BLaER1 (cell line): ENCODE results near the gene LRRC15.

Source experiments
- H3K27ac ChIP-seq: shearing (Covaris generic); formaldehyde crosslinking; 2 replicates; pipeline ENCODE4 v1.8.1; 2022
- H3K27me3 ChIP-seq: shearing (Covaris generic); formaldehyde crosslinking; 2 replicates; pipeline ENCODE4 v1.8.1; 2022
- H3K36me3 ChIP-seq: shearing (Covaris generic); formaldehyde crosslinking; 2 replicates; pipeline ENCODE4 v1.8.1; 2022
- H3K4me1 ChIP-seq: shearing (Covaris generic); formaldehyde crosslinking; 2 replicates; pipeline ENCODE4 v1.8.1; 2022
- H3K4me2 ChIP-seq: shearing (Covaris generic); formaldehyde crosslinking; 2 replicates; pipeline ENCODE4 v1.8.1; 2022
- H3K4me3 ChIP-seq: shearing (Covaris generic); formaldehyde crosslinking; 2 replicates; pipeline ENCODE4 v1.8.1; 2022
- H3K9ac ChIP-seq: shearing (Covaris generic); formaldehyde crosslinking; 2 replicates; pipeline ENCODE4 v1.8.1; 2022
- H3K9me3 ChIP-seq: shearing (Covaris generic); formaldehyde crosslinking; 2 replicates; pipeline ENCODE4 v1.8.1; 2022
- H4K20me1 ChIP-seq: shearing (Covaris generic); formaldehyde crosslinking; 2 replicates; pipeline ENCODE4 v1.8.1; 2022
- Cebpa-rat ChIP-seq: shearing (Covaris generic); IDR thresholded peaks from 2 replicates; pipeline ENCODE4 v1.8.1; 2022

Gene LRRC15

DNA sequence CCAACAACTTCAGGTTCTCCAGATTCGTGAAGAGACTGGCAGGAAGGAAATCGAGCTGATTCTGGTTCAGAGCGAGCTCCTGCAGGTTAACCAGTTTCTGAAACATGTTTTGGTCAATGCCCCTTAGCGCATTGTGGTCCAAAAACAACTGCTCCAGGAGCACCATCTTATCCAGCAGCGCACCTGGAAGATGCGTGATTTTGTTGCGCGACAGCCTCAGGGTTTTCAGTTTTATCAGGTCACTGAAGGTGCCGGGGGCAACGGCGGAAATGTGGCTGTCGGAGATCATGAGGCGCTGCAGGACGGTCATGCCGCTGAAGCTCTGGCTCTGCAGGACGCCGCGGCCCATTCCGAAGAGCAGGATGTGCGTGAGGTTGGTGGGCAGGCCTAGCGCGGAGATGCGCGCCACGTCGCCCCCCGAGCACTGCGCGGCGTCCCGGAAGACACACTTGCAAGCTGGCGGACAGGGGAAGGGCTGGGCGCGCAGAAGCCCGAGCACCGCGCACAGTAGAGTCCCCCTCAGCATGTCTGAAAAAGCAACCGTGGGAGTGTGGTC, 28.3 kb upstream of the LRRC15 start:
- Histone ChIP-seq H3K9me3 (no peaks in the 10 kb centered on the region), H4K20me1 (no peaks in the 10 kb centered on the region), H3K4me1 (peaks cover 79% of the 10 kb centered on the region), H3K4me2 (peak overlapping the region; percentile 99), H3K9ac (peak overlapping the region; percentile 78), H3K4me3 (peak overlapping the region; percentile 65), H3K27me3 (peaks cover 22% of the 10 kb centered on the region), H3K36me3 (no peaks in the 10 kb centered on the region), H3K27ac (peak overlapping the region; percentile 92)
- no peak for TF ChIP-seq Cebpa-rat

DNA sequence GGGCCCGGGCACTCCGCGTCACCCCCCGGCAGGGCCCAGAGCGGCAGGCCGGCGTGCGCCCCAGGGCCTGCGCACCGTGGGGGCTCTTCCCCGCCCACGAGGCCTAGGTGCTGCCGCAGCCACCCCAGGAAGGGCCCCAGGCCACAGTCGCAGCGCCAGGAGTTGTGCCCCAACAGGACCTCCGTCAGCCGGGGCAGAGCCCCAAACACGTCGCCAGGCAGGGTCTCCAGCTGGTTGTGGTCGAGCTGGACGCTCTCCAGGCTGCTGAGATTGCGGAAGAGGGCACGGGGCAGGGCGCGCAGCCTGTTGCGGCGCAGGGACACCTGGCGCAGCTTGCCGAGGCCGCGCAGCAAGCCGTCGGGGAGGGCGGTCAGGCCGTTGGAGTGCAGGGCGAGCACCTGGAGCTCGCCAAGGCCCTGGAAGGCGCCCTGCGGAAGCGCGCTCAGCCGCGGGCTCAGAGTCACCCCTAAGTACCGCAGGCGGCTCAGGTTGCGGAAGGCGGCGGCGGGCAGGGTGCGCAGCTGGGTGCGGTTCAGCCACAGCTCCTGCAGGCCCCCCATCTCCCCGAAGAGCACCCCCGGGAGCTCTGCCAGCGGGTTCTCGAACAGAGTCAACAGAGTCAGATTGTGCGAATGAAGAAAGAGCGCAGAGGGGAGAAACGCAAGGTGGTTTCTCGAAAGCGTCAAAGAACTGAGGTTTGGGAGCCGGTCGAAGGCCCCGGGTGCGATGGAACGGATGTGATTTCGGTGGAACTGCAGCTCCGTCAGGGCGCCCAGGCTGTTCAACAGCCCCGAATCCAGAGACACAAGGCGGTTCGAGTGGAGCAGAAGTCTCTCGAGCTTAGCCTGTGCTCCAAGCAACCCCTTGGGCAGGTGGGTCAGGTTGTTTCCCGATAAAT, 27.6 kb upstream of the LRRC15 start:
- H3K4me2 ChIP-seq = peak overlapping the region; percentile 99
- peak overlapping the region; percentile 78 for H3K9ac ChIP-seq
- peaks cover 6% of the 10 kb centered on the region for H3K9me3 ChIP-seq
- no peaks in the 10 kb centered on the region for H3K36me3 ChIP-seq
- H3K4me3 ChIP-seq = peak overlapping the region; percentile 65
- H3K4me1 ChIP-seq = peaks cover 74% of the 10 kb centered on the region
- peak overlapping the region; percentile 92 for H3K27ac ChIP-seq
- TF ChIP-seq Cebpa-rat = peak; percentile 42; the same call in 1 of the 2 replicates
- H3K27me3 ChIP-seq = peaks cover 22% of the 10 kb centered on the region
- H4K20me1 ChIP-seq = no peaks in the 10 kb centered on the region

GRCh38 chr3:194396539-194396858, 27.0 kb upstream of the LRRC15 start:
- Histone ChIP-seq H3K27me3 (peaks cover 22% of the 10 kb centered on the region), H3K4me1 (peaks cover 68% of the 10 kb centered on the region), H3K27ac (peak overlapping the region; percentile 92), H3K9ac (peak overlapping the region; percentile 78), H3K36me3 (no peaks in the 10 kb centered on the region), H3K4me3 (peak overlapping the region; percentile 65), H3K9me3 (peaks cover 12% of the 10 kb centered on the region), H4K20me1 (no peaks in the 10 kb centered on the region), H3K4me2 (peak overlapping the region; percentile 99)
- no peak for TF ChIP-seq Cebpa-rat

- H3K9me3 ChIP-seq = peaks cover 18% of the 10 kb centered on the region
- peak overlapping the region; percentile 65 for H3K4me3 ChIP-seq
- peaks cover 22% of the 10 kb centered on the region for H3K27me3 ChIP-seq
- peaks cover 63% of the 10 kb centered on the region for H3K4me1 ChIP-seq
- TF ChIP-seq Cebpa-rat = no peak
- H3K27ac ChIP-seq = peak overlapping the region; percentile 92
- no peaks in the 10 kb centered on the region for H4K20me1 ChIP-seq
- H3K9ac ChIP-seq = peak overlapping the region; percentile 78
- no peaks in the 10 kb centered on the region for H3K36me3 ChIP-seq
- peak overlapping the region; percentile 99 for H3K4me2 ChIP-seq
These were observed 26.4 kb upstream of the LRRC15 start for GRCh38 chr3:194395778-194396538.

- peak overlapping the region; percentile 99 for H3K4me2 ChIP-seq
- TF ChIP-seq Cebpa-rat = no peak
- peaks cover 22% of the 10 kb centered on the region for H3K27me3 ChIP-seq
- H3K9me3 ChIP-seq = peaks cover 24% of the 10 kb centered on the region
- H4K20me1 ChIP-seq = no peaks in the 10 kb centered on the region
- peaks cover 61% of the 10 kb centered on the region for H3K4me1 ChIP-seq
- no peaks in the 10 kb centered on the region for H3K36me3 ChIP-seq
- H3K27ac ChIP-seq = peak overlapping the region; percentile 92; the same call in 1 of the 2 replicates
- peak overlapping the region; percentile 65; the same call in 1 of the 2 replicates for H3K4me3 ChIP-seq
- H3K9ac ChIP-seq = peak overlapping the region; percentile 78; the same call in 1 of the 2 replicates
These were observed 25.7 kb upstream of the LRRC15 start for GRCh38 chr3:194395212-194395611.

DNA sequence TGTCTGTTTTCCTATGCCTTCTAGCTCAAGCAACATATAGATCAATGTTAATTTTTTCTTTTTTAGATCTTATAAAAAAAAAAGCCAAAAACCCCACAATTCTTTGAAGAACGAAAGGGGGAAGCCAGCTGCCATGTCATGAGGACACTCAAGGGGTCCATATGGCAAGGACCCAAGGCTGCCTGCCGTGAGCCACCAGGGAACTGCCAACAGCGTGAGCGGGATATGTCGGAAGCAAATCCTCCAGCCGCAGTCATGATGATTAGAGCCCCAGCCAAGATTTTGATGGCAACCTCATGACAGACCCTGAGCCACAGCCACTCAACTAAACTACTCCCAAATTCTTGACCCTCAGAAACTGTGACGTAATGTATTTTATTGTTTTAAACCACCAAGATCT, 23.0 kb upstream of the LRRC15 start:
- peaks cover 5% of the 10 kb centered on the region for H3K27me3 ChIP-seq
- no peak overlapping the region for H3K4me2 ChIP-seq
- H4K20me1 ChIP-seq = no peaks in the 10 kb centered on the region
- no peak overlapping the region for H3K9ac ChIP-seq
- TF ChIP-seq Cebpa-rat = no peak
- H3K4me3 ChIP-seq = no peak overlapping the region
- peaks cover 50% of the 10 kb centered on the region for H3K9me3 ChIP-seq
- H3K27ac ChIP-seq = no peak overlapping the region
- peaks cover 34% of the 10 kb centered on the region for H3K4me1 ChIP-seq
- no peaks in the 10 kb centered on the region for H3K36me3 ChIP-seq

- TF ChIP-seq Cebpa-rat = no peak
- H3K36me3 ChIP-seq = no peaks in the 10 kb centered on the region
- H3K4me3 ChIP-seq = no peak overlapping the region
- H3K4me1 ChIP-seq = peaks cover 17% of the 10 kb centered on the region
- H3K9ac ChIP-seq = no peak overlapping the region
- no peak overlapping the region for H3K27ac ChIP-seq
- H3K4me2 ChIP-seq = no peak overlapping the region
- H3K27me3 ChIP-seq = no peaks in the 10 kb centered on the region
- peaks cover 63% of the 10 kb centered on the region for H3K9me3 ChIP-seq
- H4K20me1 ChIP-seq = no peaks in the 10 kb centered on the region
These were observed 21.3 kb upstream of the LRRC15 start for GRCh38 chr3:194390835-194391234.

- Histone ChIP-seq H3K4me2 (no peak overlapping the region), H3K9me3 (peaks cover 65% of the 10 kb centered on the region), H3K9ac (no peak overlapping the region), H3K36me3 (no peaks in the 10 kb centered on the region), H3K4me3 (no peak overlapping the region), H3K27ac (no peak overlapping the region), H3K27me3 (no peaks in the 10 kb centered on the region), H3K4me1 (peaks cover 1% of the 10 kb centered on the region; the same call in 1 of the 2 replicates), H4K20me1 (no peaks in the 10 kb centered on the region)
- no peak for TF ChIP-seq Cebpa-rat
These were observed 19.7 kb upstream of the LRRC15 start for GRCh38 chr3:194389269-194389668.

DNA sequence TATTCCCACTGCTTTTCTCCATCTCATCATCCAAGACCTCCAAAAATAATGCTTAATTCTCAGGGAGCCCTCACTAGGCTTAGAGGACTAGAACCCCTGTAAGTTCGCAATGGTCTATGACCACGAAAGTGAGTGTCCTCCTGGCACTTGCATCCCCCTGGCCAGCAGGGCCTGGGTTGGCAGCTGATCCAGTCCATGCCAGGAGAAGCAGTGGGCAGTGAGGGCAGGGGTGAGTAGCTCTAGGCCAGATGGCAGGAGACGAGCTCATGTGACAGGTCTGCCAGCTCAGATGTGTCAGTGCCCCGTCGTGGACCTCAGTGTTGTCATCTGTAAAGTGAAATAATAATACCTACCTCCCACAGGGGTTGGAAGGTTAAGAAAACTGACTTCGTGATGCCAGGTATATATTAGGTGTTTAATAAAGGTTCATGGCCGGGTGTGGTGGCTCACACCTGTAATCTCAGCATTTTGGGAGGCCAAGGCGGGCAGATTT, 18.4 kb upstream of the LRRC15 start:
- no peaks in the 10 kb centered on the region for H3K36me3 ChIP-seq
- H3K27ac ChIP-seq = no peak overlapping the region
- peaks cover 65% of the 10 kb centered on the region for H3K9me3 ChIP-seq
- no peak overlapping the region for H3K9ac ChIP-seq
- H3K27me3 ChIP-seq = no peaks in the 10 kb centered on the region
- H4K20me1 ChIP-seq = no peaks in the 10 kb centered on the region
- H3K4me1 ChIP-seq = peaks cover 5% of the 10 kb centered on the region
- TF ChIP-seq Cebpa-rat = no peak
- no peak overlapping the region for H3K4me3 ChIP-seq
- no peak overlapping the region for H3K4me2 ChIP-seq
